NCI-H82 treated with DMSO at 0.1 percent for 48 hours (cell line): ENCODE data around the gene SGPL1.

Source experiments
- DNase-seq: peaks from one replicate; lab custom pipeline; 2025; ENCODE audit not compliant: unreplicated experiment; lab: John Stamatoyannopoulos, UW

Gene SGPL1

DNA sequence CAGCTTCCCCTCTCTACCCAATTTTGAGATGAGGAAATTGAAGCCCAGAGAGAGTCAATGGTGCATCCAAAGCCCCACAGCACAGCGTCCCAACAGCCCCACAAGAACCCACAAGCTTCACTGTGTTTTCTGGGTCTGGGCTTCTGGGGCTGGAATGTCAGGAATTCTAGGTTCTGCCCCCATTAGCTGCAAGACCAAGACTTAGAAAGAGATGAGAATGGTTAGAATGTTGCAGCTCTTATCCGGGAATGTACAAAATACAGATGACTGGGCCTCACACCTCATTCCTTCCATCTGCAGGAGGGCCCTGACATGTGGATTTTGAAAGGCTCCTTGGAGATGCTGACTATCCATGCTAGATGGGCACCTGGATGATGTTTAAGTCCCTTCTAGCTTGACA is 6.0 kb upstream of the SGPL1 start:
- DNase-seq, result no peak

DNA sequence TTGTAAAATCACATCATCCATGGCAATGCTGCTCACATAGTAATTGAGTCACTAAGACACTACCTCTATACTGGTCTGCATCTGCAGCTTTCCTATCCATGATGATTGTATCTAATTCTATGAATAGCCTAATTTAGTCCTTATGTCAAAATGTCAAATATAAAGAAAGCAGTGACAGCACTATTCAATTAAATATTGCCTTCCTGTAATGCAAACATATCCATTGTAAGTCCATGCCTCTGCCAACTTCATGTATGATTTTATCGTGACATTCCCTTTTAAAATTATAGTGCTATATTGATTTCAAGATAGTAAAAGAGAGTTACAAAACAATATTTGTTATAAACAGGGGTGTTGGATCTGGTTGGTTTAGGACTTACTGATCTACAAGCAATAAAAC is 4.8 kb upstream of the SGPL1 start:
- DNase-seq, result no peak

DNA sequence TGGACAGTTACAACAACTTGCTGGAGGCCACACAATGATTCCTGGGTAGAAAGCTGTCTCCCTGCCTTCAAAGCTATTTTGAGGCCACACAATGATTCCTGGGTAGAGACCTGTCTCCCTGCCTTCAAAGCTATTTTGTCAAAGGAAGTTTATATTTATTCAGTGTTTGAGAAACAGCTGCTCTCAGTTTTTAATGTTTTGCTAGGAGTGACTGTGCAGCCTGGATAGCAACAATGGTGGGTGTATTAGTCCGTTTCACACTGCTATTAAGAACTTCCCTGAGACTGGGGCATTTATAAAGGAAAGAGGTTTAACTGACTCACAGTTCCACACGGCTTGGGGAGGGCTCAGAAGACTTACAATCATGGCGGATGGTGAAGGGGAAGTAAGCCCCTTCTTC is 3.9 kb upstream of the SGPL1 start:
- DNase-seq, result no peak

DNA sequence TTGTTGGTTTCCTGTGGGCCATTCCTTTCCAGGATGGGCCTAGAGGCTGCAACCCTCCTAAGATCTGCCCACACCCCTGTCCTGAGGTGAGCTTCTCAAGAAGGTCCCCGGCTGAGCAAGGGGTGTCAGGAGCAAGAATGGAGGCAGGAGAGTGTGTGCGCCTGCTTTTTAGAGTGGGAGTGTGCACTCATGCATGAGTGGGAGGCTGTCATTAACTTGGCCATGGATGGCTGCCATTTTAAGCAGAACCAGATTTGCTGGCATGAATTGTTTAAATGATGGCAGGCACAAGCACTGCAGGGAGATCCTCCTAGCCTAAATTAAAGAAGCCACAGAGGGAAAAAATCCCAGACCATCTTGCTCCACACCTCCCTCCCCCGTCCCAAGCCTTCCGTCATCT is 2.9 kb upstream of the SGPL1 start:
- no peak for DNase-seq

DNA sequence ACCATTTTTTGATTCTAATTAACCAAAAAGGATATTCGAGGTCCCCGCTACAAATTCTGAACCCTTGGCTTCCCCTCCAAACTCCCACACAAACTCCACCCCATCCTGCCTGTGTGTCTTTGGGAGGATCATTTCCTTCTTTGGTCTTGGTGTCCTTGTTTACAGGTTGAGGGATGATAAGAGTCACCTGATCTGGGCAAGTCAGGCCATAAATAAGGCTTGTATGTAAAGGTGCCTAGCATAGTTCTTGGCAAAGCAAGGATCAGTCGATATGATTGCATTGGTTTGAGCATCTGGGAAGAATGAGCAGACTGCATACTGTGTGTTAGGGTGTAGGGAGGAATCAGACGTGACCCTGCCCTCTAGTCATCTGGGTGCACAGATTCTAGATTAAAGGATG is 1.6 kb upstream of the SGPL1 start:
- no peak for DNase-seq

DNA sequence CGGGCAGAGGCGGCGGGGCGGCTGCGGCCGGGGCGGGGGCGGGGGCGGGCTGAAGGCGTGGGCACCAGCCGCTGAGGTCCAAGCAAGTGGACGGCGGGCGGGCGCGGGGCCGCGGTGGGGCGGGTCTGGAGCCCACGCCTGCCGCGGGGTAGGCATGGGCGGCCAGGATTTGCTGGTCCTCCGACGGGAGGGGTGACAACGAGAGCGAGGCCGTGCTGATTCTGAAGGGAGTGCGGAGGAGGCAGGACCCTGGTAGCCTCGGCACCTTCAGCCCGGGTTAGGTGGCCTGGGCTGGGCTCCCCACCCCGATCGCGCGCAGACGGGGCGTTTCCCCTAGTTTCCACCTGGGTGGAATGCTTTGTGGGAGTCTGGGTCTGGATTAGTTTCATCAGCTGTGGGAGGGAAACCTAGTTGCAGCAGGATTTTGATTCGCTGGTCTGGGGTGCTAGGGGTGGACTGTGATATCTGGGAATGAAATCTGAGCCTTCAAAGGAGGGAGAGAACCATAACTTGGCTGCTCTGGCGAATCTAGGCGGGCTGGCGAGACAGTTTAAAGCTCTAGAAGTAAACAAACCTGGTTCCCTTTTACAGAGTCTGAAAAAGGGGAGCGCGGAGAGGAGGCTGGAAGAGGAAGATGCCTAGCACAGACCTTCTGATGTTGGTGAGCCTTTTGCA is 609 bp downstream of the SGPL1 start:
- peak; percentile 36 for DNase-seq

DNA sequence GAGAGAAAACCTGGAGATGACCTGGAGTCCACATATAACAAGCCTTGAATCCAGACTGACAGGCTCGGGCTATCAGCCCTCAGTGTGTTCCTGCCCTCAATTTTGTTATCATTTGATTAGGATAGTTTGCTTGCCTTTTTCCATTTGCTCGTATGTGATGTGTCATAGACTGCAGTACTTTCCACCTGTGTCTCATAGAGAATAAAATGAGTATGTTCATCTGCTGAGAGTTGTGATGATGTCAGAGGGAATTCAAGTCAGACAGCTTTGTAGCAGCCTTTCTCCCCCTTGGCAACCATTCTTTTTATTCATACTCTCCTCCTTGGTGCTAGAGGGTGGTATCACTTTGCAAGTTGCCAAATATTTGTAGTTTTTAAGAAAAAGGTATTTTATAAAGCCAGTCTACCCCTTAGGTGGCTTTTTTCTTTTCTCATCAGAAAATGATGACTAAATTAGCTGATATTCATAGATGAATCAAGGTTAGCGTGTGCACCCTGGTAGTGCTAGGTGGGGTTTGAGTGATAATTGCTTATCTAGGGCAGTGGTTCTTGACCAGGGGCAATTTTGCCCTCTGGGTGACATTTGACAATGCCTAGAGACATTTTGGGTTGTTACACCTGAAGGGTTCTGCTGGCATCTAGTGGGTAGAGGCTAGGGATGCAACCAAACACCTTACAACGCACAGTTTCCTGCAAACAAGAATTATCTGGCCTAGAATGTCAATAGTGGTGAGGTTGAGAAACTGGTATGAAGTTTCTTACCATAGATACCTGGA is 5.4 kb downstream of the SGPL1 start:
- no peak for DNase-seq

DNA sequence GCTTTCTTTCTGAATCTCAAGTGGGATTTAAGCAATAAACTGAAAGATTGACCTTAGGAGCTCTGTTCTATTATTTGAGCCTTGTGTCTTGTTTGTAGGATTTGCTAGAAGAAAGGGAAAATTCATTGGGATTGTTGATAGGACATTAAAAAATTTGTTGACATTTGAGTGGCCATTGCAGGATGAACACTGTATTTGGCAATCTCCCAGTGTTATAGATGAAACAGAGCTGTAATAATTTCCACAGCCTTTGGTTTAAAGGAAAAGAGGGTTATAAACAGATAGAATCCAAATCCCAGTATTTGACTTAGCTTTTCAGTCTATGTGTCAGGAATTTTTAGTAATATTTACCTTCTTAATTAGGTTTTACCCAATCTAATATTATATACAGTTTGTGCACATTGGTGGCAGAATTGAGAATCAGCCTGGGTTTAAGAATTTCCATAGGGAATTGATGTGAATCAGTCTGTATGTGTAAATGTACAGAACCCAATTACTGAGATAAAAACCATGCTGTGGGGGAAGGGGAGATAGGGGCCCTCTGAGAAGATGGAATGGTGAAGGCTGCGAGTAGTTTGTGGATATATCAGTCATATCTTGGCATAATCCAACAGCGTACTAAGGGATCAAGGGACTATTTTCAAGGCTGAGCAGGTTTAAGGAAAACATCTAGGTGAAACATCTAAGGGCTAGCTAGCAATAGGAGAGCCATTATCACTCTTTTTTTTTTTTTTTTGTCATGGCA is 6.5 kb downstream of the SGPL1 start:
- no peak for DNase-seq

DNA sequence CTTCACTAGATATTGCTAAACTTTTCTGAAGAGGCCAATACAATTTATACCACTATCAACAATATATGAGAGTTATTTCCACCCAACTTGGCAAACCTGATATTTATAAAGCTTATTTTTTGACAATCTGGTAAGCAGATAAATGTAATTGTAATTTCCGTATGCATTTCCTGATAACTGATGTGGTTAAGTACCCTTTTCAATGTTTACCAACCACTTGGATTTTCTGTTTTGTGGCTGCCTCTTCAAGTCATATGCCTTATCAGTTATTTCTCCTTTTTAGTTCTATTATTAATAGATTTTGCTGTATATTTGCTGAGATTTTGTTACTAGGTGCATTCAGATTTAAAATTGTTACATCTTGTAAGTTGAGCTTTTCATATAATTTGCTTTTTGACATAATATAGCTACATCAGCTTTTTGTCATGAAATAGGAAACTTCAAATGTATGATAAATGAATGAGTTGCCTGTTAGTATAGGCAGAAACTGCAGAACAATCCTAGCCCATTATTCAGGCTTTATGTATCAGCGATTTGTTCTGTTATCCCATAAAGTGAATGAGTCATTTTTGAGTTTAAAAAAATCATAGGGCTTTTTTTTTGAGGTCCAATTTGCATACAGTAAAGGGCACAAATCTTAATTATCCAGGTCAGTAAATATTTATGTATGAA is 11.5 kb downstream of the SGPL1 start:
- DNase-seq, result no peak

DNA sequence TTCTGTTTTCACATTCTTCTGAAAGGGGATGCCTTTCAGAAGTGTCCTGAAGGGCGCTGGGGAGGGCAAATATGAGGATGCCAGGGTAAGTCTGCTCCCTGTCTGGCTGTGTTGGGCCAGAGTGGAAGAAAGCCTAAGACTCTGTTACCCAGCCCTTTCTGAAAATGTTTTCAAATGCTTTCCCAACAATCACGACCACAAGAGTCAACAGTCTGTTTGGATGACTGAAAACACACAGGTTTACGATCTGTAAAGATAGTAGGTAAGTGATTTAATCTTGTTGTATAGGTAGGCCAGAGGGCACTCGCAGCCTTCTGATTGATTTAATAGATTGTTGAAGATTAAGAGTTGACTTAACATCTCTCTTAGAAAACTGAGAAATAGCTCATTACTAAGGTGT is 13.2 kb downstream of the SGPL1 start:
- no peak for DNase-seq

DNA sequence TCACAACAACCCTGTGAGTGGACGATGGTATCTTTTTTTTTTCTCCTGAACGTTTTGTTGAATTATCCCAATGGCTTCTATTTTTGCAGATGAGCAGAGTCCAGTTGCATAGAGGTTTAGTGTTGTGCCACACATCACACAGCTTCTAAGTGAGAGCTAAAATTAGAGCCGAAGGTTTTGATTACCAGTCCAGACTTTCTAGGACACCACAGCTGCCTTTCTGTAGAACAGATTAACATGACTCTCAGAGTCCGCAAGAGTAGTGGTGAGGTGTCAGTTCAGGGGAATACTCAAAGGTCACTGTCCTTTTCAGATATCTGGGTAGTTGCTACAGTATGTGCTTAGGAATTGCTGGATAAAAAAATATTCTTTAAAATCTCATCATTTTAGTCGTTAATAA is 13.8 kb downstream of the SGPL1 start:
- no peak for DNase-seq

DNA sequence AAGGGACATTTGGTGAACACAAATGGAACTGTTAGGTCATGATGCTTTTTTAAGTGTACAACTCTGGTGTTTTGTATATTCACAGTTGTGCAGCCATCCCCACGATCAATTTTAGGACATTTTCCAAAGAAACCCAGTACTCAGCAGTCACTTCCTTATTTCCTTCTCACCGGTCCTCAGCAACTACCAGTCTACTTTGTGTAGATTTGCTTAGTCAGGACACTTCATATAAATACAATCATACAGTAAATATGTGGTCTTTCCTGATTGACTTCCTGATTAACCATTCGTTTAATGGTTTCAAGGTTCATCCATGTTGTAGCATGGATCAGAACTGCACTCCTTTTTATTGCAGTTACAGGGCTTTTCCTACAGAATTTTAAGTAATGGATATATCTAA is 14.4 kb downstream of the SGPL1 start:
- no peak for DNase-seq

DNA sequence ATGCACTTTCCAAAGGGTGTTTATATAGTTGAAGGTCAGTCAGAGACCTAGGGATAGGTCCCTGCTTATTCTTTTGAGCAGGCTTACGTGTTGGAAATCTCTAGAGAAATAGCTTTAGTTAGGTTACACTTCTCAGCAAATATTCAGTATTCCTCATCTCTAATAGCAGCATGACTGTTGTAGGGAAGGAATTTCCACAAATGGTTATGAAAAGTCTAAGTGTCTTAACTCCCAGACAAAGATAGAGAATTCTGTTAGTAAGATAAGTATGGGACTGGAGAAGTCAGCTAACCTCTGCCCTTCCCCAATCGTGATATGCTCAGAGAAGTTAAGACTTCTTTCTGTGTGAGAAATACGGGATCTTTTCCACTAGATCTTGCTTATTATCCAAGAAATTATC is 16.5 kb downstream of the SGPL1 start:
- DNase-seq, result no peak

DNA sequence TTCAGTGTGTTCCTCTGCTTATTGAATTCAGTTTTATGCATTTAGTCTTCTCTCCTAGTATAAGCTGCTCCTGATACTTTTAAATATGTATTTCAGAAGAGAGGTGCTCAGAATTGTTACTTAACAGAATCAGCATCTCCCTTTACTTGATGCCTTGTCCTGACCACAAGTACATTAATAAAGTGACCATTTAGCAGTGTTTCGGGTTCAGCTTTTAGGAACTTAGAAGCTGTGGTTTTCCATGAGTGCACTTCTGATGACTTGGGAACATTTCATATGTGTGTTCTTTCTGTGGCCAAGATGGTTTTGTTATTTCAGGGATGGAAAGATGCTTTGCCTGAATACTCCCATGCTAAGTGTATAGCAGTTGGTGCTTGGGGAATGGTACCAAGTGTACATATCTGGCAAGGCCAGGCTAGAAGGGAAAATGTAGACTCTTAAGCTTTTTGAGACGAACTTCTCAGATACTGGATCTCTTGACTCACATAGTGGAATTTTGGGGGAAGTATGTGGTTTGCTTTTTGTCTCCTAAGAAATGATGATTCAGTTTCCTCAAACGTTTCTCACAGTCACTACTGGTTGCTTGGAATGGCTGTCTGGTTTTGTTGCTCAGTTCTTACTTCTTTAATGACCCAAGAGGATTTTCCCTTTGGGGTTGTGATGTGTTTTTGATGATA is 17.2 kb downstream of the SGPL1 start:
- no peak for DNase-seq

DNA sequence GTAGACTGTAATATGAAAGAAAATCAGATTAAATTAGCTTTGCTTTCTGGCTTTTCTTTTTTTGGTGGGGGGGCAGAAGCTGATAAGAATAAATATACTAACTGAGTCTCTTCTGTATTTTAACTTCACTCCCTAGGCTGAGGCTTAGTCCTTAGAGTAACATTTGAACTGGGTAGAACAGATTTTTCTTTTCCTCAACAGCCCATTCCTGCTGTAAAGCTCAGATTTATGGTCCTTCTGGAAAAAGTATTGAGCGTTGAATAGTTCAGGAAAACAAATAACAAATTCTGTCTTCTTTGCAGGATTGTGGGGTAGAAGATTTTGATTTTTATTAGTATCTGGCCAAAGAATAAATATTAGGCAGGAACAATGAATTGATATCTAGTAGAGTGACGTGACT is 17.9 kb downstream of the SGPL1 start:
- DNase-seq, result no peak

DNA sequence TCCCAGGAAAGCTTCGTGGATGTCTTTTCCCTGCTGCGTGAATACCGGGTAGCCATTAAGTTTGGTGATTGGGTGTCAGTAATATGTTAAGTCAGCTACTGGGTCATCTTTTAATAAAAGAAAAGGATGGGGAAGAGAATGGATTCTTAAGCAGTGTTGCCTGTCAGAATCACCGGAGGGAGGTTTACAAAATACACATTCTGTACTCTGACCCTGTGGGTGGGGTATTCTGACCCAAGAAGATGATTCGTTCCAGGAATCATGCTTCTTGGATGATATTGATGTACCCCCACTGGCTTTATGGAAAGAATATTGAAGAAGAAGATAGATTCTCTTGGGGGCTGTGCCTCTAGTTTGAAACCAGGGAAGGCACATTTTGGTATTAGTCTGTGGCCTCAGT is 18.3 kb downstream of the SGPL1 start:
- DNase-seq, result no peak

DNA sequence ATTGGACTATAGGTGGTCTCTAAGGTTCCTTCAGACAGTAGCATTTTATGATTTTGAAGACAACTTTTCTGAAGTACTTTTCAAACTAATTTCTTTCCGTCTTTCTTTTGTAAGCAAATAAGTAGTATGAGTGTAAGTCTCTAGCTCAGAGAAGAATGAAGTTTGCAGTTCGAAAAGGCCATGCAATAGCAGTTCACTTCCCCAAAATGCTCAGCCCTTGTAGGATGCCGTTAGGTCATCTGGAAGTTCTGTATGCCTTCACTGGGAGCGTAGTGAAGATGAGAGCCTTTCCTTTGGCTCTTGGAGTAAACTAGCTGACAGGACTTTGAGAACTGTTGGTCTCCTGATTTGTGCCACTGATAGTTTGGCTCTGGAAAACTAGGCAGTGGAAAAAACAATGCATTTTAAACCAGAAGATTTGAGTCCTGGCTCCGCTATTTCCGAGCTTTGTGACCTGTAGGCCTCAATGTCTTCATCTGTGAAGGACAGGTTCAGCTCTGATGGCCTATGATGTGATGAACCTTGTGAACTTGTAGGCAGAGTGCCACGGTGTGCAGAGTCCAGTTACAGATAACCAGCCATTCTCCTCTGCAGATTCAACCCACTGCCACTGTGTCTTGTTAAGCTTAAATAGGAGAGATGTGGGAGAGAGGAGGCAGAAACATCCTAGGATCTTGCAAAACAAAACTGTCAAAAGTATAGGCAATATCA is 18.8 kb downstream of the SGPL1 start:
- no peak for DNase-seq

DNA sequence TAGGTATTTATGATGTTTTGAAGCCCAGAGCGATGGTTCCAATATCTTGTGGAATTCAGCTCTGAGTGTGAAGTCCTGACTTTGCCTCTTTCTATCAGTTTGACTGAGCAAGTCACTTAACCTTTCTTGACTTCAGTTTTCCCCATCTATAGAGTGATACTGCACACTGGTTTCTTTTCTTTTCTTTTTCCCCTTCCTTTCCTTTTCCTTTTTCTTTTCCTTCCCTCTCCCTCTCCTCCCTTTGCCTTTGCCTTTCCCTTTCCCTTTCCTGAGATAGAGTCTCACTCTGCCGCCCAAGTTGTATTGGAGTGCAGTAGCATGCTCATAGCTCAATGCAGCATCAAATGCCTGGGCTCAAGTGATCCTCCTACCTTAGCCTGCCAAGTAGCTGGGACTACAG is 20.6 kb downstream of the SGPL1 start:
- DNase-seq, result no peak

DNA sequence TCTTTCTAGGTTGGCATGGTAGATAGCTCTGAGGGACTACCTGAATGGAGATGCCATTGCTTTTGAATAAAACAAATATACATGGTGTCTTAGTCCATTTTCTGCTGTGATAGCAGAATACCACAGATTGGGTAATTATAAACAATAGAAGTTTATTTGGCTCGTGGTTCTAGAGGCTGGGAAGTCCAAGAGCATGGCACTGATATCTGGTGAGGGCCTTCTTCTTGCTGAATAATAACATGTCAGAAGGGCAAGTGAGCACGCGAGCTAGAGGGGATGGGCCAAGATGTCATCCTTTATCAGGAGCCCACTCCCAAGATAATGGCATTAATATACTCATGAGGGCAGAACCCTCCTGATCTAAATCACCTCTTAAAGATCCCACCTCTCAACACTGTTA is 21.9 kb downstream of the SGPL1 start:
- no peak for DNase-seq

DNA sequence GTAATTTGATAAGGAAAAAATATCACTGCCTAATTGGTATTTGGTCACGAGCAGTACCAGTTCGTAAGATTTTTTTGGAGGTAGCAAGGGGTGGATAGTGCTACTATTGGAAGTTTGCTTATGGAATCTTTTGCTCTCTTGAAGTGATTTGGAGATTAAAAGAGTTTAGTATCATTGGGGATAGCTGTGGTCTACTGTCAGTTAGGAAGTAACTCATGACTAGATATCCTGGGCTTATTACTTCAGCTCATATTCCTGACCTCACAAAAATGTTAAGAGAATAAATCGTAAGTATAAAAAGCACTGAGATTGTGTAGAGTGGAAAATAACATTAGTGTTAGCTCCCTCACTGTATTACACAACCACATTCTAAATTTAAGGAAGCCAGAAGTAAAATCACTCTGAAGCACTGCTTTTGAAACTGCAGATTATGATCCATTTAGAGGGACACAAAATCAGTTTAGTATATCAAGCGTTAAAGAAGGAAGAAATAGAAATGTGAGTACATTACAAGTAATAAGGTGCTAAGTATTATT is 22.6 kb downstream of the SGPL1 start:
- no peak for DNase-seq
